ENCODE results near the gene TBCD.

- no peak for TF ChIP-seq CTCF (IDR thresholded peaks at IDR 0.05; ENCODE audit: insufficient read depth, low read length, poor library complexity, severe bottlenecking)
- no peak for TF ChIP-seq EZH2phosphoT487 (conservative IDR thresholded peaks at IDR 0.05; ENCODE audit: low read length)
Measured at GRCh38 chr17:82783498-82783897, 31.6 kb downstream of the TBCD start.
